ENCODE data around the gene DNAJC13. TPM values are rescaled to one million over a fixed set of nuclear protein-coding genes. Genes with fewer than 3 reads are reported as not detected.

Gene DNAJC13
- total RNA-seq, 4 donors from 2014 or later = 21.2 to 86.9 (median 54.6) TPM

DNA sequence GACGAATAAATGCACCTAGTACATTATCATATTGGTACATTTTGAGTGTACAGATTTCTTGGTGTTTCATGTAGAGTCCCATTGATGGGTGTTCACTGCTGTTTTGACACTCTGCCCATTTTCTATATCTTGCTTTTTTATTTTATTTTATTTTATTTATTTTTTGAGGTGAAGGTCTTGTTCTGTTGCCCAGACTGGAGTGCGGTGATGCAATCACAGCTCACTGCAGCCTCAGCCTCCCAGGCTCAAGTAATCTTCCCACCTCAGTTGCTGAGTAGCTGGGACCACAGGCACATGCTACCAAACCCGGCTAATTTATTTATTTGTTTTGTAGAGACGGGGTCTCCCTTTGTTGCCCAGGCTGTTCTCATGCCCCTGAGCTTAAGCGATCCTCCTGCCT, 44.2 kb downstream of the DNAJC13 start:
- no peaks in the 10 kb centered on the region for H3K9me3 ChIP-seq
- no peak overlapping the region for H3K27ac ChIP-seq
- H3K27me3 ChIP-seq = no peaks in the 10 kb centered on the region
- H3K36me3 ChIP-seq = peaks cover 0 to 2% of the 10 kb centered on the region in 2 donors
- intact Hi-C loops (cut with DNase I; ENCODE audit: low total_unique reads) = no loop called here
- no peak for DNase-seq
- no peaks in the 10 kb centered on the region for H3K4me1 ChIP-seq
- H3K4me3 ChIP-seq = no peak overlapping the region
- TF ChIP-seq, protein P1, sequence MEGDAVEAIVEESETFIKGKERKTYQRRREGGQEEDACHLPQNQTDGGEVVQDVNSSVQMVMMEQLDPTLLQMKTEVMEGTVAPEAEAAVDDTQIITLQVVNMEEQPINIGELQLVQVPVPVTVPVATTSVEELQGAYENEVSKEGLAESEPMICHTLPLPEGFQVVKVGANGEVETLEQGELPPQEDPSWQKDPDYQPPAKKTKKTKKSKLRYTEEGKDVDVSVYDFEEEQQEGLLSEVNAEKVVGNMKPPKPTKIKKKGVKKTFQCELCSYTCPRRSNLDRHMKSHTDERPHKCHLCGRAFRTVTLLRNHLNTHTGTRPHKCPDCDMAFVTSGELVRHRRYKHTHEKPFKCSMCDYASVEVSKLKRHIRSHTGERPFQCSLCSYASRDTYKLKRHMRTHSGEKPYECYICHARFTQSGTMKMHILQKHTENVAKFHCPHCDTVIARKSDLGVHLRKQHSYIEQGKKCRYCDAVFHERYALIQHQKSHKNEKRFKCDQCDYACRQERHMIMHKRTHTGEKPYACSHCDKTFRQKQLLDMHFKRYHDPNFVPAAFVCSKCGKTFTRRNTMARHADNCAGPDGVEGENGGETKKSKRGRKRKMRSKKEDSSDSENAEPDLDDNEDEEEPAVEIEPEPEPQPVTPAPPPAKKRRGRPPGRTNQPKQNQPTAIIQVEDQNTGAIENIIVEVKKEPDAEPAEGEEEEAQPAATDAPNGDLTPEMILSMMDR (IDR thresholded peaks at IDR 0.05) = no peak
- TF ChIP-seq POLR2A (IDR thresholded peaks at IDR 0.05) = no peak

DNA sequence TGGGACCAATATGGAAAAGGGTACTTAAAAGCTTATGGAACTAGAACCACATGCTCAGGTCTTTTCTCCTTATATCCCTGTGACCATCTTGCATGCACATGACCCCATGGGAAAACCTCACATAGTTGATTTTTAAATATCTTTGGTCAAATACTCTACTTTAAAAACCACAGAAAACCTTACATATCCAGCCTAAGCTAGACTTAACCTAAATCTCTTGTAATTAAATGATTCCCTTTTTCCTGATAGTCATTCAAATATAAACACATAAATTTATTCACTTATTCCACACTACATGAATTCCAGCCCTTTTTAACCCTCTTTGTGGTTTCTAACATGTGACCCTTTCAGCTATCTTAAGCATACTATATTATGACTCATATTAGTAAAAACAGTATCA, 46.8 kb downstream of the DNAJC13 start:
- DNase-seq = no peak
- no peaks in the 10 kb centered on the region for H3K36me3 ChIP-seq
- no peaks in the 10 kb centered on the region for H3K4me1 ChIP-seq
- no peaks in the 10 kb centered on the region for H3K27me3 ChIP-seq
- TF ChIP-seq, protein P1 (IDR thresholded peaks at IDR 0.05) = no peak
- no peak for TF ChIP-seq POLR2A (IDR thresholded peaks at IDR 0.05)
- H3K4me3 ChIP-seq = no peak overlapping the region
- H3K9me3 ChIP-seq = no peaks in the 10 kb centered on the region
- no peak overlapping the region for H3K27ac ChIP-seq
- intact Hi-C loops (cut with DNase I; ENCODE audit: low total_unique reads) = no loop called here

DNA sequence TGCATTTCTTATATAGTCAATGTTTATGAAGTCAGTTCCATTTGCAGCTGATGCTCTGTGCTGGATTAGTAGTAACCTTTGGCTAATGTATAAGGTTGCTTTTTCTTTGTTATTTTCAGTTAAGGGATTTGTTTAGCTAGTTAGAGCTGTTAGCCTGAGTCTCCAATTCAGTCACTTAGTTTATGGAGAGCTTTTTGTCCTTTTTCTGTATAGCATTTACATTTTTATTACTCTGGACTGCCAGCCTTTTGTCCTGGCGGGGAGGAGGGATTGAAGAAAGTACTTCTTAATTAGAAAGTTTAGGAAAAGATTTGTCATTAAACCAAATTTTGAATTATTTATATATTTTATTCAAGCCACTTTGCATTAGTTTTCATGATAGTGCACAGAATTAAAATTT, 52.0 kb downstream of the DNAJC13 start:
- no peaks in the 10 kb centered on the region for H3K36me3 ChIP-seq
- no peak overlapping the region for H3K27ac ChIP-seq
- no peak overlapping the region for H3K4me3 ChIP-seq
- H3K4me1 ChIP-seq = no peaks in the 10 kb centered on the region
- no peak for TF ChIP-seq POLR2A (IDR thresholded peaks at IDR 0.05)
- TF ChIP-seq, protein P1 (IDR thresholded peaks at IDR 0.05) = no peak
- no peaks in the 10 kb centered on the region for H3K9me3 ChIP-seq
- no peaks in the 10 kb centered on the region for H3K27me3 ChIP-seq
- intact Hi-C loops (cut with DNase I; ENCODE audit: low total_unique reads) = no loop called here
- no peak for DNase-seq

DNA sequence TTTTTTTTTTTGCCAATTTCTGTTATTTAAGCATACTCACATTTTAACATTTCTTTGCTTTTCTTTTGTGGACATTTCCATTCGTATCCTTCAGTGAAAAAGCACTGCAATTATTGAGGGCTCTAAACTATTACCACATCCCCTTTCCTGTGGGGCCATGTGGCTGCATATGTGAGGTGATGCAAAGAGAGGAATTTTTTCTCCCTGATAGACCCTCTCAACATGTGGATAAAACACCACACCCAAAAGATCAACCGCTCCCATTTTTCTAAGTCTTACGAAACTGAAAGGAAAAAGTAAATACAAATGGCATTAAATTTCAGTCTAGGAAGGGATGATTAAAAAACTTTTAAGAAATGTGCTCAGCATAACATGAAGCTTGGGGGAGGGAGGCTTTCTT, 68.8 kb downstream of the DNAJC13 start:
- no peak overlapping the region for H3K27ac ChIP-seq
- H3K9me3 ChIP-seq = no peaks in the 10 kb centered on the region
- H3K4me3 ChIP-seq = no peak overlapping the region
- H3K27me3 ChIP-seq = no peaks in the 10 kb centered on the region
- intact Hi-C loops (cut with DNase I; ENCODE audit: low total_unique reads) = no loop called here
- DNase-seq = no peak
- TF ChIP-seq, protein P1 (IDR thresholded peaks at IDR 0.05) = no peak
- TF ChIP-seq POLR2A (IDR thresholded peaks at IDR 0.05) = no peak
- H3K4me1 ChIP-seq = no peaks in the 10 kb centered on the region
- no peaks in the 10 kb centered on the region for H3K36me3 ChIP-seq

DNA sequence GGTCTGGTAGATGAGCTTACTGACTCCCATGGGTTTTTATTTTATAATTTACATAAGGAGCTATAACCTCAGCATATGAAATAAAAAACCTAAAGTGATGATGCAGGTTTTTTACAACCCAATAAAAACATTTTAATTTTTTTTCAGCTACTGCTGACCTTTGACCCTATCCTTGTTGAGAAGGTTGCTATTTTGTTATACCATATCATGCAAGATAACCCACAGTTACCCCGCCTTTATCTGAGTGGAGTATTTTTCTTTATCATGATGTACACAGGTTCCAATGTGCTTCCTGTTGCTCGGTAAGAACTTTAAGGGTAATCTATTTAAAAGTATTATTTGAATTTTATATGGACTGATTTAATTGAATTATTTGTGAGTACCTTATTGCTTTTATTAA, 70.8 kb downstream of the DNAJC13 start:
- Histone ChIP-seq H3K4me3 (no peak overlapping the region), H3K27me3 (no peaks in the 10 kb centered on the region), H3K27ac (no peak overlapping the region), H3K9me3 (no peaks in the 10 kb centered on the region), H3K36me3 (no peaks in the 10 kb centered on the region), H3K4me1 (no peaks in the 10 kb centered on the region)
- TF ChIP-seq, protein P1 (IDR thresholded peaks at IDR 0.05) = no peak
- no peak for TF ChIP-seq POLR2A (IDR thresholded peaks at IDR 0.05)
- no peak for DNase-seq
- intact Hi-C loops (cut with DNase I; ENCODE audit: low total_unique reads) = no loop called here
